OCI-M2 (cell line): Measurements from ENCODE around the gene TRMT61A.

Experiments used
- DNase-seq: peaks from one replicate; lab custom pipeline; 2025; ENCODE audit not compliant: unreplicated experiment; lab: John Stamatoyannopoulos, UW

Gene TRMT61A

GRCh38 chr14:103533999-103534575 lies 5.1 kb downstream of the TRMT61A start:
- no peak for DNase-seq

DNA sequence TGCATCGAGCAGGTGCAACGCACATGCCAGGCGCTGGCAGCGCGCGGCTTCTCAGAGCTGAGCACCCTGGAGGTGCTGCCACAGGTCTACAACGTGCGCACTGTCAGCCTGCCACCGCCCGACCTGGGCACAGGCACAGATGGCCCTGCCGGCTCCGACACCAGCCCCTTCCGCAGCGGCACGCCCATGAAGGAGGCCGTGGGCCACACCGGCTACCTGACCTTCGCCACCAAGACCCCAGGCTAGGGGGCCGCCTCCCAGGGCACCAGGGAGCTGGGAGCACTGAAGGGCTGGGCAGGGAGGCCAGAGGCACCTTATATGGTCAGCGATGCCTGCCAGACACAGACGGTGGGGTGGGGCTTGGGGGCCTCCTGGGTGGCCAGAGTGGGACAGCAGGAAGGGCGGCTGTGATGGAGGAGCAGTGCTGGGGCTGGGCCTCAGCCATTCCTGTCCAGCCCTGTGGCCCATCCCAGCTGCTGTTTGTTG lies 5.6 kb downstream of the TRMT61A start:
- no peak for DNase-seq

- DNase-seq = no peak
Observed at GRCh38 chr14:103535081-103535890, 6.3 kb downstream of the TRMT61A start.

- DNase-seq = no peak
Observed at GRCh38 chr14:103535891-103536565, 7.0 kb downstream of the TRMT61A start.

DNA sequence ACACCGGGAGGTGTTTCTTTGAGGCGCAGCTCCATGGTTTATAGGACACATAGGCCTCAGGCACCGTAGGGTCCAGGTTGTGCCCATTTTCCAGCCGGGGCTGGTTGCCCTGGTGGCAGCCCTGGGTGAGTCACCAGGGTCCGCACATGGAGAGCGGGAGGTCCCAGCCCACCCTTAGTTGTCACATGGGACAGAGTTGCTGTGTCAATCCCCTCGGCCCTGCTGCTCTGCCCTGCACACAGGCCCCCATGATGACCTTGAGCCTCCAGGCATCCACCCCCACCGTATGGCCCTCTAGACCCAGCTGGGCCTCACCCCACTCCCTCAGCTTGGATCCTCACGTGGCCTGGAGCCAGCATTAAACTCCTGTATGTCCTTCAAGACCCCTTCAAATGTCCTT lies 7.7 kb downstream of the TRMT61A start:
- DNase-seq = no peak

DNA sequence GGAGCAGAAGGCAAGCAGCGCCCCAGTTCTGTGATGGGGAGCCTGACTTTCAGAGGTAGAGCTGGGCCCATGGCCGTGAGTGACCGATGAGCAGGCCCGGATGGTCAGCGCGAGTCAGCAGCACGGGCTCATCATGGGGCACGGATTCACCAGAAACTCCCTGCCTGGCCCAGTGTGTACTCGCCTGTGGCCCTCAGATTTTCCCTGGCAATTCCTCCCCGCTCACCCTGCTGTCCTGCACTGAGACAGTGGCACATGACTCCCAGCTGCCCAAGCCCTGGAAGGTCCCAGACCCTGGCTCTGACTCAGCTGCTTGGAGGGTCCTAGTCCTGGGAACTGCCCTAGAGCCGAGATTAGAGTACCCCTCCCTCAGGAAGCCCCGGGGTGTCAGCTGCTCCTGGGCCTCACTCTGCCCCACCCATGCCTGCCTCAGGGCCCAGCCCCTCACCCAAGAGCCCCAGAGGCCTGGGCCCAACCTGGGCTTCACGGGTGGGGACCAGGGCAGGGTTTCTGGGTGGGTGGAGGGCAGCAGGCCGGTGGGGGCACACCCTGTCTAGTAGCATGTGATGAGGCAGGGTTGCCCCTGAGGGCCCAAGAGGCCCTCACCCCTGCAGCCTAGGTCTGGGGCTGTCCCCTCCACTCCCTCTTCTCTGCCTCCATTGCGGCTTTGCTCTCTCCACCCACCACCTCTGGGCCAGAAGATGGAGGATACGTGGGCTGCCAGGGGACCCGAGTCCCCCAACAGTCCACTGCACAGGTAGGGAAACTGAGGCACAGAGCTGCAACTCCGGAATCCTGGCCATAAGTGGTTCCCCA lies 8.4 kb downstream of the TRMT61A start:
- no peak for DNase-seq

GRCh38 chr14:103538291-103539055 lies 9.5 kb downstream of the TRMT61A start:
- DNase-seq = no peak

GRCh38 chr14:103539056-103539825 lies 10.2 kb downstream of the TRMT61A start:
- no peak for DNase-seq

DNA sequence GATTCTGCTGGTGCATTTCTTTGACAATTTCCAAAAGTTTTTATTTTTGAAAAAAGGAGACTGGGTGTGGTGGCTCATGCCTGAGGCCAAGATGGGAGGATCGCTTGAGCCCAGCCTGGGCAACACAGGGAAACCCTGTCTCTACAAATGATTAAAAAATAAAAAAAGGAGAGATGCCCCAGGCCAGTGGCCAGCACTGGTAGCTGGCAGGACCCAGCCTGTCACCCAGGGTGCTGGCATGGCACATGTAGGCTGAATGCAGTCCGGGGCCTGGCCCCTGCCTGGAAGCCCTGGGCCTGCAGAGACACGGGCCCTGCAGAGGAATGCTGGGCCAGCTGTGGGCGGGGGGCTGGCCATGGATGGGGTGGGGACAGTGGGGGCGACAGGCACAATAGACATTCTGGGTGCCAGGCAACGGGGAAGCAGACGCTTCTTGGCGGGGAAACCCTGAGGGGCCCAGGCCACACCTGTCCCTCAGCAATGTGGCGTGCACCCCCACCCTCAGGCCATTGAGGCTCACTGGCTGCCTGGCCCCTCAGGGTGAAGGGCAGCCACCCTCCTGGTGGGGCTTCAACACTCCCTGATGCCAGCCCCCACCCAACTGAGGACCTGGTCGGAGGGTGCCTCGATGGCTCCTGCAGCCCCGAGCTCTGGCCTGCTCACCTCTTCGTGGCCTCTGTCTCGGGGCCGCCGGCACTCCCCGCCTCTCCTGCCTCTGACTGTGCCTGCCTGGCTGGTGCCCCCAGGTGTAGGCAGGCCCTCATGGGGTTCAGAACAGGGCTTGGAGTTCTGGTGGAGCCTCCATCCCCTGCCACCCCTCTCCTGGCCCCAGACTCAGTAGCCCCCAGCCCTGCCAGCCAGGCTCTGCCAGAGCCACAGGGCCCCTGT lies 12.1 kb downstream of the TRMT61A start:
- DNase-seq = no peak

DNA sequence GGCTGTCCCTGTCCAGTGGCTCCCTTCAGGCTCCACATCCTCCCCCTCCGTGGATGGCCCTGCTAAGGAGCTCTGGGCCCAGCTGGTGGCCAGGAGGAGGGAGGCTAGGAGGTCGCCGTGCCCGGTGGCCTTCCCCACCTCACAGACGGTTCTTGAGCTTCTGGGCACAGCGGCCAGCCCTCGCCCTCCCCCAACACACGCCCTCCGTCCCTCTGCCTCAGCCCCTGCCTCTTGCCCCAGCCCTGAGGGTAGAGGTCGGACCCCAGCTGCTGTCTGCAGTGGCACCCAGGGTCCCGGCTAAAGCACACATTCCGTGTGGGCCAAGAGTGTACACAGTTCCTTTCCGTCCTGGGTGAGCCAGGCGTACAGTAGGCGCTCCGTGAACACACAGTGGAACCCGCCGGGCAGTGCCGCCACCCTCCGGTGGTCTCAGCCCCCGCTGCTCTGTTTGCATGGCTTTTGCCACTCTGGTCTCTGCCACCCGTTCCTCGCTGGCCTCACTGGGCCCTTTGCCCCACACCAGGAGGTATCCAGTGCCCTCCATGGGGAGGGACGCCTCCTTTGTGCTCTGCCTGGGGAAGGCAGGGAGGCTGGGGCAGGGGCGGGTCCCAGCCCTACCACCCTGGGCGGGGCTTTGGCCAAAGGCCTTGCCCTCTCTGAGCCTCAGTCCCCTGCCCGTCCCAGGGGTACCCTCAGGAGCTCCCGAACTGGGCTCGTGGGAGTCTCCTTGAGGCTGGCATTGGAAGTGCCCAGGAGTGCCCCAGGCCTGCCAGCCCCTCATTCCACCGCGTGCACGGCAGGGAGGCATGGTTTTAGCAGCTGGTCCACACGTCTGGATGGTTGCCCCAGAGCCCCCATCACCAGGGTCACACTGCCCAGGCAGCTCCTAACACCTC lies 13.0 kb downstream of the TRMT61A start:
- no peak for DNase-seq

DNA sequence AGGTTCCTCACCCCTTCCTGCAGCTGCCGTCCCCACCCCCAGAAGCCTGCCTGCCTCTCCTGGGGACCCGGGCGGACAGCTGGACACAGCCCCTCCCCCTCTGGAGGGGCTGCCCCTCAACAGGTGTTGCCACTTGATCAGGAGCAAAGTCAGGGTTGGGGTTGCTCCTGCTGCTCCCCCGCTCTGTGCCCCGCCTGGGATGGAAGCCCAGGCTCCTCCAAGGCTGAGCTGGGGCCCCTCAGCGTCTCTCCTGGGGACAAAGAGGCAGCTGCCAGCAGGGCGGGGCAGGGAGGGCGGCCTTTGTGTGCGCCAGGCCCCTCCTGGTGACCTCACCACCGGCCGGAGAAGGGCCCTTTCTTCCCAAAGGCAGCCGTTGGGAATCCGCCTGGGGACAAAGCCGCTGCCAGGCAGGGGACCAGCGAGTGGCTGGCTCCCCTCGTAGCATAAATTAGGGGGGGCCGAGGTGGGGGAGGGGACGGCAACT lies 13.7 kb downstream of the TRMT61A start:
- no peak for DNase-seq

DNA sequence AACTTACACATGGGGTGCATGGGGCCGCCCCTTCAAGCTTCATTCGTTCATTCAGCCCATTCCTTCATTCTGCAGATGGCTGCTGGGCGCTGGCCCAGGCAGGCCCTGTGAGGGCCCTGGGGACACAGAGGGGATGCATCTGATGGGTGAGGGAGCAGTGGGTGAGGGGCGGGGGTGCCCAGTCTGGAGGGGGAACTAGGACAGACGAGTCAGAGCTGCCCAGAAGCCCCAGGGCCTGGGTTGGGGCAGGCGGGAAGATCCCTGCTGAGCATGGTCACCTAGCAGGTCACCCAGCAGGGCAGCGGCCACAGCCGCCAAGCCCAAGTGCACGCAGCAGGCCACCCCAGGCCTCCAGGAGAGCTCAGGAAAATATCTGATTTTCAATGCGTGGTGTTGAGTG lies 14.1 kb downstream of the TRMT61A start:
- DNase-seq = no peak

GRCh38 chr14:103543721-103544387 lies 14.9 kb downstream of the TRMT61A start:
- DNase-seq = no peak

DNA sequence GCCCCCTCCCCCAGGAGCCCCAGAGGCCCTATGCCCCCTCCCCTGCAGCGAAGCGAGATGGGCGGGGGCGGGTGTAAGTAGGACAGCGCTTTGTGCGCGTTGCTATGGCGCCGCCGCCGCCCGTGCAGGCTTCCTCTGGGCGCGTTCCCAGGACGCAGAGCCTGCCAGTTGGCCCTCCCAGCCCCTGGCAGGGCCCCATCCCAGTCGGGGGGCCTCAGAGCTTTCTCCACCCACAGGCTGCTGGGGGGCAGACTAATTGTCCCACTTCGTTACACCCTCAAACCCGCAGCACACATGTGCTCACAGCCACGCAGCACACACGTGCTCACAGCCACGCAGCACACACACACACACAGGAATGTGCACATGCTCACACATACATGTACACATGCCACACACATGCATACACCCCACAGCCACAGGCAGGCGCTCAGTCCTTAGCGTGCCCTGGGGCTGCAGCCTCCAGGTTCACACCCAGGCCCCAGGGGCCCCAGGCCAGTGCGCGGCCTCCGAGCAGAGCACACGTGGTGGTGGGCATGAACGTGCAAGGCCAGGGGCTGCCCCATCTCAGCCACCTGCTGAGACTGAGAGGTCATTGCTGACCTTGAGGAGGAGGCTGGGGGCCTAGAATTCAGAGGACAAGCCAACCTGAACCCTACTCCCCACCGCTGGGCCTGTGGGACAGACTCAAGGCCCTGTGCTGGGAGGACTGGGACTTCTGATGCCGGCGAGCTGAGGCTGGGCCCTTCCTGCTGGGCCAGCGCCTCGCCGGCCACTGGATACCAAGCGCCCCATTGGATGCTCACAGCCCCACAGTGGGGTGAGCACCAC lies 15.6 kb downstream of the TRMT61A start:
- DNase-seq = no peak

DNA sequence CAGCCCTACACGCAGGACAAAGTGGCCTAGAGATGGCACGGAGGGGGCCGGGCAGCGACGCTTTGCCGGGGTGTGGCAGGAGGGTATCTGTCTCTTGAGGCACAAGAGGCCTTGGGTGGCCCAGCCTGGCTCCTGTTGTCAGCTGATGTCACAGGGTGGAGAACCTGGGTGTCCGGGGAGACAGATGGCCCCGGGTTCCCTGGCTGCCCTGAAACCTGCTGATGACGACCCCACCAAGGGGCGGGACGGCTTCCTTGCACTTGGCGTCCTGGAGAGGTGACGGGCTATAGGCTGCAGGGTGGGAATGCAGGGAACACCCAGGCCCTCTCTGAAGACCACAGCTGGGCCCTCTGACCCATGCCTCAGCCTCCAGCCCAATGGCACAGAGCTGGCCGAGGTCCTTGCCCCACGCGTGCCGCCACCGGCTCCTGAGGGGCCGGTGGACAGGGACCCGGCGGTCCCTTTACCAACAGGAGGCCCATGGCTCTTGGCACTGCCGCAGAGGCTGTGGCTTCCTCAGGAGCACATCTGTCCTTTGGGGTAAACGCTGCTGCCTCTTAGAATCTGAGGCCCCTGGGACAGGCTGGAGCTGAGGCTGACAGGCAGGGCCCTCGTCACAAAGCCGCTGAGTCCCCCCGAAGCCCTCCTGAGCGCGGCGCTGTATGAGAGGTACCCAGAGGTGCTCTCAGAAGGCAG lies 16.4 kb downstream of the TRMT61A start:
- no peak for DNase-seq
